ENCODE data around the gene RPH3AL. TPM values are rescaled to one million over a fixed set of nuclear protein-coding genes. Genes with fewer than 3 reads are reported as not detected.

Gene RPH3AL
- total RNA-seq, 1 donor, result 1.5 TPM

- no peak overlapping the region for H3K4me3 ChIP-seq (ENCODE audit: low read length)
- H3K9me3 ChIP-seq (ENCODE audit: low read depth, low read length), result no peaks in the 10 kb centered on the region
- no peaks in the 10 kb centered on the region for H3K4me1 ChIP-seq (ENCODE audit: insufficient read depth, low read length)
- no peaks in the 10 kb centered on the region for H3K27me3 ChIP-seq (ENCODE audit: insufficient read depth, low read length)
These were observed 67.8 kb downstream of the RPH3AL start for GRCh38 chr17:284676-285355.

- Histone ChIP-seq H3K9me3 (ENCODE audit: low read depth, low read length) (no peaks in the 10 kb centered on the region), H3K4me3 (ENCODE audit: low read length) (no peak overlapping the region), H3K27me3 (ENCODE audit: insufficient read depth, low read length) (no peaks in the 10 kb centered on the region), H3K4me1 (ENCODE audit: insufficient read depth, low read length) (no peaks in the 10 kb centered on the region)
These were observed 68.5 kb downstream of the RPH3AL start for GRCh38 chr17:283911-284675.

- H3K27me3 ChIP-seq (ENCODE audit: insufficient read depth, low read length), result no peaks in the 10 kb centered on the region
- no peaks in the 10 kb centered on the region for H3K4me1 ChIP-seq (ENCODE audit: insufficient read depth, low read length)
- H3K9me3 ChIP-seq (ENCODE audit: low read depth, low read length), result no peaks in the 10 kb centered on the region
These were observed 69.4 kb downstream of the RPH3AL start for GRCh38 chr17:282912-283882.

GRCh38 chr17:282000-282911 is 70.4 kb downstream of the RPH3AL start:
- Histone ChIP-seq H3K9me3 (ENCODE audit: low read depth, low read length) (no peaks in the 10 kb centered on the region), H3K4me1 (ENCODE audit: insufficient read depth, low read length) (no peaks in the 10 kb centered on the region), H3K27me3 (ENCODE audit: insufficient read depth, low read length) (no peaks in the 10 kb centered on the region), H3K4me3 (ENCODE audit: low read length) (no peak overlapping the region)

More at GRCh38 chr17:282912-283882, 69.4 kb downstream of the RPH3AL start:
- no peak overlapping the region for H3K4me3 ChIP-seq (ENCODE audit: low read length)

GRCh38 chr17:281365-281999 is 71.1 kb downstream of the RPH3AL start:
- Histone ChIP-seq H3K27me3 (ENCODE audit: insufficient read depth, low read length) (no peaks in the 10 kb centered on the region), H3K4me1 (ENCODE audit: insufficient read depth, low read length) (no peaks in the 10 kb centered on the region), H3K4me3 (ENCODE audit: low read length) (no peak overlapping the region), H3K9me3 (ENCODE audit: low read depth, low read length) (no peaks in the 10 kb centered on the region)

- Histone ChIP-seq H3K27me3 (ENCODE audit: insufficient read depth, low read length) (no peaks in the 10 kb centered on the region), H3K4me3 (ENCODE audit: low read length) (no peak overlapping the region), H3K9me3 (ENCODE audit: low read depth, low read length) (no peaks in the 10 kb centered on the region), H3K4me1 (ENCODE audit: insufficient read depth, low read length) (no peaks in the 10 kb centered on the region)
These were observed 71.7 kb downstream of the RPH3AL start for GRCh38 chr17:280901-281300.

- Histone ChIP-seq H3K4me1 (ENCODE audit: insufficient read depth, low read length) (no peaks in the 10 kb centered on the region), H3K4me3 (ENCODE audit: low read length) (no peak overlapping the region), H3K9me3 (ENCODE audit: low read depth, low read length) (no peaks in the 10 kb centered on the region), H3K27me3 (ENCODE audit: insufficient read depth, low read length) (no peaks in the 10 kb centered on the region)
These were observed 72.4 kb downstream of the RPH3AL start for GRCh38 chr17:280216-280615.

GRCh38 chr17:279776-280175 is 72.8 kb downstream of the RPH3AL start:
- H3K4me3 ChIP-seq (ENCODE audit: low read length), result no peak overlapping the region
- no peaks in the 10 kb centered on the region for H3K4me1 ChIP-seq (ENCODE audit: insufficient read depth, low read length)
- H3K27me3 ChIP-seq (ENCODE audit: insufficient read depth, low read length), result no peaks in the 10 kb centered on the region
- no peaks in the 10 kb centered on the region for H3K9me3 ChIP-seq (ENCODE audit: low read depth, low read length)

GRCh38 chr17:279331-279730 is 73.3 kb downstream of the RPH3AL start:
- H3K27me3 ChIP-seq (ENCODE audit: insufficient read depth, low read length), result no peaks in the 10 kb centered on the region
- no peak overlapping the region for H3K4me3 ChIP-seq (ENCODE audit: low read length)
- no peaks in the 10 kb centered on the region for H3K4me1 ChIP-seq (ENCODE audit: insufficient read depth, low read length)
- H3K9me3 ChIP-seq (ENCODE audit: low read depth, low read length), result no peaks in the 10 kb centered on the region

GRCh38 chr17:278676-279059 is 73.9 kb downstream of the RPH3AL start:
- H3K9me3 ChIP-seq (ENCODE audit: low read depth, low read length), result no peaks in the 10 kb centered on the region
- H3K4me3 ChIP-seq (ENCODE audit: low read length), result no peak overlapping the region
- H3K27me3 ChIP-seq (ENCODE audit: insufficient read depth, low read length), result no peaks in the 10 kb centered on the region
- H3K4me1 ChIP-seq (ENCODE audit: insufficient read depth, low read length), result no peaks in the 10 kb centered on the region

- H3K4me3 ChIP-seq (ENCODE audit: low read length), result no peak overlapping the region
- no peaks in the 10 kb centered on the region for H3K9me3 ChIP-seq (ENCODE audit: low read depth, low read length)
- H3K27me3 ChIP-seq (ENCODE audit: insufficient read depth, low read length), result no peaks in the 10 kb centered on the region
- no peaks in the 10 kb centered on the region for H3K4me1 ChIP-seq (ENCODE audit: insufficient read depth, low read length)
These were observed 74.4 kb downstream of the RPH3AL start for GRCh38 chr17:278055-278675.

GRCh38 chr17:274902-275301 is 77.7 kb downstream of the RPH3AL start:
- Histone ChIP-seq H3K27me3 (ENCODE audit: insufficient read depth, low read length) (no peaks in the 10 kb centered on the region), H3K9me3 (ENCODE audit: low read depth, low read length) (no peaks in the 10 kb centered on the region), H3K4me3 (ENCODE audit: low read length) (no peak overlapping the region), H3K4me1 (ENCODE audit: insufficient read depth, low read length) (no peaks in the 10 kb centered on the region)

- no peaks in the 10 kb centered on the region for H3K9me3 ChIP-seq (ENCODE audit: low read depth, low read length)
- H3K4me1 ChIP-seq (ENCODE audit: insufficient read depth, low read length), result no peaks in the 10 kb centered on the region
- H3K27me3 ChIP-seq (ENCODE audit: insufficient read depth, low read length), result no peaks in the 10 kb centered on the region
- no peak overlapping the region for H3K4me3 ChIP-seq (ENCODE audit: low read length)
These were observed 78.4 kb downstream of the RPH3AL start for GRCh38 chr17:273981-274832.

Data from mononuclear cell (primary cell).